Activated CD8-positive, alpha-beta memory T cell treated with anti-CD3 and anti-CD28 coated beads, Interleukin-2, amount 10 ng/mL, durations not matched to agents 7 days and 5 days (primary cell): ENCODE measurements around the gene CER1. TPM values are rescaled to one million over a fixed set of nuclear protein-coding genes. Genes with fewer than 3 reads are reported as not detected.
"Not testable (repeated sequence)": the region's sequence is repeated elsewhere in the genome, so short reads cannot be mapped to it uniquely, and the experiment has no call there.

ENCODE experiments used
- ATAC-seq: fragments of 150-1000 bp; cut with Tn5 transposase; one replicate; pipeline ENCODE4 v1.10.0; 2021; ENCODE audit warnings: moderate library complexity
- CTCF ChIA-PET: fragments of 350-600 bp; sonication (Branson Sonifier 250); formaldehyde crosslinking; loops from one replicate; lab custom pipeline; 2021; ENCODE audit warnings: antibody characterized with exemption; lab: Charles Lee
- DNase-seq: peaks from one replicate; pipeline ENCODE4 v3.0.0-alpha.2; 2020
- H3K27ac Mint-ChIP-seq: one replicate; pipeline ENCODE4 v1.8.0; 2021; ENCODE audit warnings: mild to moderate bottlenecking, mixed read lengths
- H3K27me3 Mint-ChIP-seq: one replicate; pipeline ENCODE4 v1.8.0; 2021; ENCODE audit warnings: mixed read lengths
- H3K36me3 Mint-ChIP-seq: one replicate; pipeline ENCODE4 v1.8.0; 2021; ENCODE audit warnings: mild to moderate bottlenecking, mixed read lengths
- H3K4me1 Mint-ChIP-seq: one replicate; pipeline ENCODE4 v1.8.0; 2021; ENCODE audit warnings: mixed read lengths
- H3K4me3 Mint-ChIP-seq: one replicate; pipeline ENCODE4 v1.8.0; 2021; ENCODE audit warnings: mild to moderate bottlenecking, moderate library complexity, mixed read lengths
- H3K9me3 Mint-ChIP-seq: one replicate; pipeline ENCODE4 v1.8.0; 2022; ENCODE audit warnings: low read depth, mixed read lengths
- total RNA-seq, 2 experiments: library from RNA; stranded (reverse); gene quantifications; one replicate each; pipeline ENCODE4 v1.2.3, GENCODE V29; 2021

The CER1 gene
- total RNA-seq, 2 experiments from 2014 or later = not detected

GRCh38 chr9:14705079-14705478 lies 17.5 kb downstream of the CER1 start:
- no peak for DNase-seq
- H3K4me1 Mint-ChIP-seq = no peaks in the 10 kb centered on the region
- peaks cover 4% of the 10 kb centered on the region for H3K36me3 Mint-ChIP-seq
- CTCF ChIA-PET = no interaction called here
- peaks cover 11% of the 10 kb centered on the region for H3K27me3 Mint-ChIP-seq
- no peak overlapping the region for H3K27ac Mint-ChIP-seq
- no peak overlapping the region for H3K4me3 Mint-ChIP-seq
- H3K9me3 Mint-ChIP-seq = peaks cover 12% of the 10 kb centered on the region
- ATAC-seq = no peak

GRCh38 chr9:14704281-14704680 lies 18.3 kb downstream of the CER1 start:
- H3K4me1 Mint-ChIP-seq = no peaks in the 10 kb centered on the region

GRCh38 chr9:14702200-14702720 lies 20.3 kb downstream of the CER1 start:
- Mint-ChIP-seq H3K27me3 (peaks cover 10% of the 10 kb centered on the region), H3K4me3 (no peak overlapping the region), H3K27ac (no peak overlapping the region), H3K9me3 (peaks cover 10% of the 10 kb centered on the region), H3K4me1 (no peaks in the 10 kb centered on the region), H3K36me3 (peaks cover 4% of the 10 kb centered on the region)
- ATAC-seq (no peak), DNase-seq (no peak)
- CTCF ChIA-PET = no interaction called here

More at GRCh38 chr9:14704281-14704680, 18.3 kb downstream of the CER1 start:
- H3K4me3 Mint-ChIP-seq = no peak overlapping the region
- peaks cover 6% of the 10 kb centered on the region for H3K27me3 Mint-ChIP-seq
- peaks cover 4% of the 10 kb centered on the region for H3K36me3 Mint-ChIP-seq
- CTCF ChIA-PET = no interaction called here
- DNase-seq (no peak), ATAC-seq (no peak)
- peaks cover 12% of the 10 kb centered on the region for H3K9me3 Mint-ChIP-seq
- no peak overlapping the region for H3K27ac Mint-ChIP-seq

- H3K36me3 Mint-ChIP-seq = peaks cover 8% of the 10 kb centered on the region
- no peaks in the 10 kb centered on the region for H3K9me3 Mint-ChIP-seq
- peak within 1 kb of the TSS; percentile 89 for H3K4me3 Mint-ChIP-seq
- H3K27ac Mint-ChIP-seq = peak within 1 kb of the TSS; percentile 83
- ATAC-seq (peak; percentile 94), DNase-seq (peak; percentile 72)
- peaks cover 13% of the 10 kb centered on the region for H3K27me3 Mint-ChIP-seq
- CTCF ChIA-PET = interaction anchor here (1.3 to 1.8 kb wide), 2 partner anchors 32 to 75 kb away, joined by 5 read pairs; no protein-coding TSS in a partner anchor
- H3K4me1 Mint-ChIP-seq = peaks cover 41% of the 10 kb centered on the region
Observed at GRCh38 chr9:14693251-14693861, 29.2 kb downstream of the CER1 start, which contains the start of gene ZDHHC21. TSS of gene ZDHHC21 (minus strand) at chr9:14693432. CDS start at chr9:14674340, 19,092 bp downstream.

GRCh38 chr9:14692470-14693250 lies 29.9 kb downstream of the CER1 start:
- Mint-ChIP-seq H3K27ac (peak overlapping the region; percentile 83), H3K4me3 (peak overlapping the region; percentile 89), H3K27me3 (peaks cover 9% of the 10 kb centered on the region), H3K4me1 (peaks cover 44% of the 10 kb centered on the region), H3K36me3 (peaks cover 10% of the 10 kb centered on the region), H3K9me3 (no peaks in the 10 kb centered on the region)
- CTCF ChIA-PET = interaction anchor here (1.3 to 1.8 kb wide), 2 partner anchors 31 to 76 kb away, joined by 5 read pairs; no protein-coding TSS in a partner anchor
- ATAC-seq (peak; percentile 72), DNase-seq (no peak)

- peak overlapping the region; percentile 20 for H3K4me3 Mint-ChIP-seq
- H3K36me3 Mint-ChIP-seq = peaks cover 18% of the 10 kb centered on the region
- peaks cover 44% of the 10 kb centered on the region for H3K4me1 Mint-ChIP-seq
- DNase-seq (no peak), ATAC-seq (no peak)
- no peak overlapping the region for H3K27ac Mint-ChIP-seq
- no peaks in the 10 kb centered on the region for H3K27me3 Mint-ChIP-seq
- no peaks in the 10 kb centered on the region for H3K9me3 Mint-ChIP-seq
- CTCF ChIA-PET = interaction anchor here (1.8 kb wide), 1 partner anchor 29 kb away, joined by 5 read pairs; no protein-coding TSS in a partner anchor
Observed at GRCh38 chr9:14690948-14691730, 31.4 kb downstream of the CER1 start.

GRCh38 chr9:14687042-14687719 lies 35.4 kb downstream of the CER1 start:
- Mint-ChIP-seq H3K9me3 (no peaks in the 10 kb centered on the region), H3K4me1 (peaks cover 39% of the 10 kb centered on the region), H3K36me3 (peaks cover 36% of the 10 kb centered on the region), H3K27ac (no peak overlapping the region), H3K4me3 (no peak overlapping the region), H3K27me3 (no peaks in the 10 kb centered on the region)
- DNase-seq (no peak), ATAC-seq (no peak)
- CTCF ChIA-PET = interaction anchor here (0.7 to 1.0 kb wide), 2 partner anchors 27 to 35 kb away, joined by 3 read pairs; no protein-coding TSS in a partner anchor

- Mint-ChIP-seq H3K4me1 (peaks cover 32% of the 10 kb centered on the region), H3K27ac (no peak overlapping the region), H3K27me3 (no peaks in the 10 kb centered on the region), H3K36me3 (peaks cover 40% of the 10 kb centered on the region), H3K9me3 (no peaks in the 10 kb centered on the region), H3K4me3 (no peak overlapping the region)
- CTCF ChIA-PET = no interaction called here
- DNase-seq (no peak), ATAC-seq (no peak)
Observed at GRCh38 chr9:14686168-14686567, 36.4 kb downstream of the CER1 start.

- CTCF ChIA-PET, ATAC-seq, H3K27me3 Mint-ChIP-seq, H3K4me3 Mint-ChIP-seq, H3K4me1 Mint-ChIP-seq, DNase-seq, H3K9me3 Mint-ChIP-seq: not testable (repeated sequence)
- peaks cover 49% of the 10 kb centered on the region for H3K36me3 Mint-ChIP-seq
- H3K27ac Mint-ChIP-seq = peak overlapping the region; percentile 29
Observed at GRCh38 chr9:14682616-14683015, 39.9 kb downstream of the CER1 start.

GRCh38 chr9:14678776-14679175 lies 43.8 kb downstream of the CER1 start:
- Mint-ChIP-seq H3K27me3 (no peaks in the 10 kb centered on the region), H3K9me3 (no peaks in the 10 kb centered on the region), H3K36me3 (peaks cover 43% of the 10 kb centered on the region), H3K27ac (no peak overlapping the region), H3K4me1 (peaks cover 14% of the 10 kb centered on the region), H3K4me3 (no peak overlapping the region)
- no peak for ATAC-seq
- no peak for DNase-seq
- CTCF ChIA-PET = no interaction called here

GRCh38 chr9:14677872-14678271 lies 44.7 kb downstream of the CER1 start:
- Mint-ChIP-seq H3K4me1 (peaks cover 13% of the 10 kb centered on the region), H3K9me3 (no peaks in the 10 kb centered on the region)
- CTCF ChIA-PET = no interaction called here

GRCh38 chr9:14677396-14677795 lies 45.1 kb downstream of the CER1 start:
- ATAC-seq = no peak
- H3K9me3 Mint-ChIP-seq = no peaks in the 10 kb centered on the region
- CTCF ChIA-PET = no interaction called here
- H3K27me3 Mint-ChIP-seq = no peaks in the 10 kb centered on the region
- H3K4me1 Mint-ChIP-seq = peaks cover 8% of the 10 kb centered on the region
- peaks cover 39% of the 10 kb centered on the region for H3K36me3 Mint-ChIP-seq
- H3K4me3 Mint-ChIP-seq = no peak overlapping the region
- DNase-seq = no peak
- H3K27ac Mint-ChIP-seq = no peak overlapping the region

More at GRCh38 chr9:14677872-14678271, 44.7 kb downstream of the CER1 start:
- no peak overlapping the region for H3K4me3 Mint-ChIP-seq
- DNase-seq (no peak), ATAC-seq (no peak)
- no peaks in the 10 kb centered on the region for H3K27me3 Mint-ChIP-seq
- H3K27ac Mint-ChIP-seq = no peak overlapping the region
- H3K36me3 Mint-ChIP-seq = peaks cover 42% of the 10 kb centered on the region
